GM12878 (cell line): ENCODE data around the gene JMJD4. TPM values are rescaled to one million over a fixed set of nuclear protein-coding genes. Genes with fewer than 3 reads are reported as not detected.

Experiments
- ATAC-seq: fragments of 200-7000 bp; cut with Tn5 transposase; 3 replicates; pipeline ENCODE4 v1.9.1; 2020; ENCODE audit warnings: mild to moderate bottlenecking, moderate library complexity
- BruUV-seq: library from RNA; stranded (reverse); fragments of 400-500 nt; replicated peaks from 2 replicates; lab custom pipeline; 2021; lab: Mats Ljungman, UMichigan
- CTCF ChIA-PET: fragments of 300-600 bp; sonication (Branson Sonifier 250); formaldehyde crosslinking; extraction: SDS; loops from one replicate; lab custom pipeline; 2021; ENCODE audit warnings: inconsistent platforms; lab: Yijun Ruan, JAX
- POLR2A ChIA-PET: fragments of 350-600 bp; formaldehyde crosslinking; extraction: SDS; loops from one replicate; lab custom pipeline; 2021; ENCODE audit warnings: inconsistent platforms; lab: Charles Lee
- RAD21 ChIA-PET: fragments of 300-600 bp; sonication (Branson Sonifier 250); formaldehyde crosslinking; loops from one replicate; lab custom pipeline; 2023; ENCODE audit warnings: antibody characterized with exemption; ENCODE audit not compliant: unreplicated experiment; lab: Charles Lee
- SMC1A ChIA-PET: fragments of 300-600 bp; sonication (Branson Sonifier 250); formaldehyde crosslinking; loops from one replicate; lab custom pipeline; 2023; ENCODE audit not compliant: unreplicated experiment, uncharacterized antibody; lab: Charles Lee
- DNase-seq: peaks from one replicate; pipeline ENCODE4 v3.0.0-alpha.2; 2011; ENCODE audit warnings: low read depth, low spot score
- FAIRE-seq: peaks from 3 replicates; lab custom pipeline; 2011; peaks lifted over from hg19 to GRCh38; lab: Jason Lieb, UNC
- H2AFZ ChIP-seq: 2 replicates; pipeline ENCODE4 v1.6.0; 2011; ENCODE audit warnings: low read depth, low read length, control low read depth; ENCODE audit not compliant: control insufficient read depth
- H3K27ac ChIP-seq: 2 replicates; pipeline ENCODE4 v1.5.1; 2011; ENCODE audit warnings: control low read depth; ENCODE audit not compliant: control insufficient read depth, insufficient read depth
- H3K27me3 ChIP-seq, 2 experiments: replicated peaks in 1 of 2; 2 replicates each; pipeline versions ENCODE4 v1.6.0 to v1.6.1; 2011; ENCODE audit warnings: low read length in 1 of 2; ENCODE audit not compliant: control insufficient read depth in 2 of 2, insufficient read depth in 2 of 2
- H3K36me3 ChIP-seq, 2 experiments: 2 replicates each; pipeline ENCODE4 v1.5.1; 2011; ENCODE audit warnings: low read length in 1 of 2; ENCODE audit not compliant: control insufficient read depth in 2 of 2, insufficient read depth in 2 of 2
- H3K4me1 ChIP-seq: 2 replicates; pipeline ENCODE4 v1.6.1; 2011; ENCODE audit warnings: mild to moderate bottlenecking, low read length, moderate library complexity, mixed read lengths; ENCODE audit not compliant: control insufficient read depth, insufficient read depth
- H3K4me2 ChIP-seq: 2 replicates; pipeline ENCODE4 v1.6.0; 2011; ENCODE audit warnings: control low read depth; ENCODE audit not compliant: control insufficient read depth, insufficient read depth
- H3K4me3 ChIP-seq: fragments of 200-600 bp; sonication (generic); 2 replicates; pipeline ENCODE4 v1.5.1; 2016
- H3K79me2 ChIP-seq: 2 replicates; pipeline ENCODE4 v1.6.0; 2011; ENCODE audit warnings: low read length; ENCODE audit not compliant: control insufficient read depth, insufficient read depth
- H3K9ac ChIP-seq: 2 replicates; pipeline ENCODE4 v1.8.0; 2011; ENCODE audit warnings: low read length, control low read depth, mixed read lengths; ENCODE audit not compliant: control insufficient read depth, insufficient read depth
- H3K9me3 ChIP-seq: replicated peaks from 3 replicates; pipeline ENCODE4 v1.5.1; 2011; ENCODE audit warnings: mild to moderate bottlenecking, low read length; ENCODE audit not compliant: control insufficient read depth, insufficient read depth
- H4K20me1 ChIP-seq: 2 replicates; pipeline ENCODE4 v1.6.0; 2011; ENCODE audit not compliant: control insufficient read depth, insufficient read depth
- EP300 ChIP-seq, 2 experiments: fragments of 150-350 bp in 1 of 2; IDR thresholded peaks; 2 replicates each; pipeline ENCODE4 v1.6.1; 2011 to 2012; ENCODE audit warnings: low read depth in 2 of 2, low read length in 2 of 2, borderline replicate concordance in 1 of 2, improper control_type of control experiment in 1 of 2, inconsistent platforms in 1 of 2; ENCODE audit not compliant: control insufficient read depth in 1 of 2
- IKZF2 ChIP-seq, 2 experiments: fragments of 450-650 bp; IDR thresholded peaks; 2 replicates each; pipeline ENCODE4 v1.6.1; 2017; ENCODE audit warnings: mild to moderate bottlenecking in 2 of 2, moderate library complexity in 2 of 2
- JUNB ChIP-seq: IDR thresholded peaks from 2 replicates; pipeline ENCODE4 v1.6.1; 2016; ENCODE audit warnings: antibody characterized with exemption, mild to moderate bottlenecking
- JUND ChIP-seq: IDR thresholded peaks from 2 replicates; pipeline ENCODE4 v1.6.1; 2012; ENCODE audit warnings: low read depth, mild to moderate bottlenecking, low read length, improper control_type of control experiment, moderate library complexity
- KAT2A ChIP-seq: conservative IDR thresholded peaks from 2 replicates; pipeline ENCODE4 v1.6.1; 2011; ENCODE audit warnings: low read depth, low read length; ENCODE audit not compliant: control insufficient read depth
- MTA2 ChIP-seq: fragments of 450-650 bp; IDR thresholded peaks from 2 replicates; pipeline ENCODE4 v1.6.1; 2016; ENCODE audit warnings: low read depth, mild to moderate bottlenecking, moderate library complexity
- PAX8 ChIP-seq: fragments of 450-650 bp; IDR thresholded peaks from 2 replicates; pipeline ENCODE4 v1.6.1; 2017; ENCODE audit warnings: mild to moderate bottlenecking, moderate library complexity
- POU2F2 ChIP-seq: IDR thresholded peaks from 3 replicates; pipeline ENCODE4 v1.6.1; 2011; ENCODE audit warnings: low read depth, mild to moderate bottlenecking, low read length, borderline replicate concordance
- RUNX3 ChIP-seq: IDR thresholded peaks from 2 replicates; pipeline ENCODE4 v1.6.1; 2012; ENCODE audit warnings: low read length, inconsistent platforms
- STAT1 ChIP-seq: fragments of 450-650 bp; conservative IDR thresholded peaks from 2 replicates; pipeline ENCODE4 v1.6.1; 2014; ENCODE audit warnings: antibody characterized with exemption, mild to moderate bottlenecking
- TCF7 ChIP-seq: IDR thresholded peaks from 2 replicates; pipeline ENCODE4 v1.6.1; 2014; ENCODE audit warnings: antibody characterized with exemption, borderline replicate concordance
- YY1 ChIP-seq: IDR thresholded peaks from 2 replicates; pipeline ENCODE4 v1.6.1; 2011; ENCODE audit warnings: low read depth, mild to moderate bottlenecking, low read length
- ZBTB33 ChIP-seq: fragments of 450-650 bp; IDR thresholded peaks from 2 replicates; pipeline ENCODE4 v1.6.1; 2017; ENCODE audit warnings: mild to moderate bottlenecking
- ZNF24 ChIP-seq: fragments of 450-650 bp; IDR thresholded peaks from 2 replicates; pipeline ENCODE4 v1.6.1; 2017; ENCODE audit warnings: antibody characterized with exemption, mild to moderate bottlenecking
- WGBS: methylation state at CpG from one replicate; pipeline ENCODE4 v1.1.6; 2016; ENCODE audit warnings: low lambda C conversion rate; ENCODE audit not compliant: insufficient replicate concordance, insufficient coverage; ENCODE audit errors: missing lambda C conversion rate; 5-methylcytosine and 5-hydroxymethylcytosine counted together
- in situ Hi-C: fragments of 300-500 bp; cut with MboI; formaldehyde crosslinking; loops from 9 replicates; pipeline ENCODE4 v1.14.3; 2018; ENCODE audit warnings: mixed read lengths
- intact Hi-C: fragments of 100-400 bp; cut with micrococcal nuclease; formaldehyde crosslinking; loops from one replicate; pipeline ENCODE4 v1.14.2; 2022; ENCODE audit not compliant: unreplicated experiment
- polyA plus RNA-seq, 11 experiments: library from polyadenylated mRNA; depleted of rRNA in 4 of 11; unstranded in 6 of 11; stranded (reverse) in 5 of 11; fragments of >200 nt; fragmentation: Nextera tagmentation in 4 of 11; fragmentation: Illumina TruSeq in 1 of 11; extraction: Ambion mirVana in 4 of 11; extraction: Trizol in 1 of 11; gene quantifications; 1 replicate in 1 of 11; 2 replicates in 10 of 11; pipeline versions ENCODE4 v1.2.1 to v1.2.3, GENCODE V29; 2011 to 2016; ENCODE audit warnings: inconsistent platforms in 2 of 11, missing spikeins in 2 of 11, low read depth in 1 of 11
- total RNA-seq, 4 experiments: library from RNA; depleted of rRNA in 3 of 4; stranded (reverse); fragments of >200 nt in 3 of 4; fragmentation: Illumina TruSeq in 1 of 4; extraction: Trizol in 1 of 4; gene quantifications; 2 replicates each; pipeline versions ENCODE4 v1.2.1 to v1.2.3, GENCODE V29; 2013 to 2021
- TF ChIP-seq, protein P1 (sequence below): fragments of 450-650 bp; IDR thresholded peaks from 2 replicates; pipeline ENCODE4 v1.6.1; 2018; ENCODE audit warnings: mild to moderate bottlenecking, low read depth, moderate library complexity; ENCODE audit not compliant: partially characterized antibody
- TF ChIP-seq, protein P2 (sequence below): fragments of 450-650 bp; IDR thresholded peaks from 2 replicates; pipeline ENCODE4 v1.6.1; 2016; ENCODE audit warnings: mild to moderate bottlenecking, moderate library complexity, borderline replicate concordance

JMJD4 gene
- total and polyA plus RNA-seq, 10 of the 15 experiments (the other 5 are each of a cell fraction or from before 2014, with no cell fraction given): 0.89 to 38.3 (median 18.4) TPM

- Histone ChIP-seq H3K79me2 (no peaks in the 10 kb centered on the region), H3K9me3 (peaks cover 5% of the 10 kb centered on the region; the same call in 2 of the 3 replicates), H3K4me3 (no peak overlapping the region), H4K20me1 (no peaks in the 10 kb centered on the region), H3K27me3 (no peaks in the 10 kb centered on the region), H3K4me1 (peaks cover 14% of the 10 kb centered on the region), H3K27ac (no peak overlapping the region), H3K4me2 (peak overlapping the region; percentile 33; the same call in 1 of the 2 replicates), H3K9ac (no peak overlapping the region), H2AFZ (no peak overlapping the region), H3K36me3 (no peaks in the 10 kb centered on the region; a peak in 2 of 4 replicates)
- POLR2A ChIA-PET: no interaction called here
- DNase-seq (peak; percentile 30), ATAC-seq (no peak), FAIRE-seq (no peak)
- in situ Hi-C loops (no loop called here), intact Hi-C loops (loop anchor here (5.0 to 10.0 kb wide), 2 partner anchors 165 to 242 kb away; partner anchors contain the start of gene ZNF678)
- BruUV-seq: no TSS peak
- RAD21 ChIA-PET: no interaction called here
- 71% methylated on average over 6 of the region's 6 CpGs for whole genome bisulfite sequencing
- CTCF ChIA-PET: no interaction called here
- SMC1A ChIA-PET: no interaction called here
- no peak for TF ChIP-seq MTA2
- TF ChIP-seq ZBTB33: no peak
- 0 out of 4 replicates have a peak, but pooled peaks of 1 of the 2 experiments have one; percentile 26 for TF ChIP-seq IKZF2 (IDR thresholded peaks at IDR 0.05)
- TF ChIP-seq TCF7: no peak
- peak; percentile 46; the same call in 1 of the 3 replicates for TF ChIP-seq POU2F2
- TF ChIP-seq, protein P1, sequence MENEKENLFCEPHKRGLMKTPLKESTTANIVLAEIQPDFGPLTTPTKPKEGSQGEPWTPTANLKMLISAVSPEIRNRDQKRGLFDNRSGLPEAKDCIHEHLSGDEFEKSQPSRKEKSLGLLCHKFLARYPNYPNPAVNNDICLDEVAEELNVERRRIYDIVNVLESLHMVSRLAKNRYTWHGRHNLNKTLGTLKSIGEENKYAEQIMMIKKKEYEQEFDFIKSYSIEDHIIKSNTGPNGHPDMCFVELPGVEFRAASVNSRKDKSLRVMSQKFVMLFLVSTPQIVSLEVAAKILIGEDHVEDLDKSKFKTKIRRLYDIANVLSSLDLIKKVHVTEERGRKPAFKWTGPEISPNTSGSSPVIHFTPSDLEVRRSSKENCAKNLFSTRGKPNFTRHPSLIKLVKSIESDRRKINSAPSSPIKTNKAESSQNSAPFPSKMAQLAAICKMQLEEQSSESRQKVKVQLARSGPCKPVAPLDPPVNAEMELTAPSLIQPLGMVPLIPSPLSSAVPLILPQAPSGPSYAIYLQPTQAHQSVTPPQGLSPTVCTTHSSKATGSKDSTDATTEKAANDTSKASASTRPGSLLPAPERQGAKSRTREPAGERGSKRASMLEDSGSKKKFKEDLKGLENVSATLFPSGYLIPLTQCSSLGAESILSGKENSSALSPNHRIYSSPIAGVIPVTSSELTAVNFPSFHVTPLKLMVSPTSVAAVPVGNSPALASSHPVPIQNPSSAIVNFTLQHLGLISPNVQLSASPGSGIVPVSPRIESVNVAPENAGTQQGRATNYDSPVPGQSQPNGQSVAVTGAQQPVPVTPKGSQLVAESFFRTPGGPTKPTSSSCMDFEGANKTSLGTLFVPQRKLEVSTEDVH: no peak
- peak; percentile 34; the same call in 1 of the 2 replicates for TF ChIP-seq RUNX3
- TF ChIP-seq, protein P2, sequence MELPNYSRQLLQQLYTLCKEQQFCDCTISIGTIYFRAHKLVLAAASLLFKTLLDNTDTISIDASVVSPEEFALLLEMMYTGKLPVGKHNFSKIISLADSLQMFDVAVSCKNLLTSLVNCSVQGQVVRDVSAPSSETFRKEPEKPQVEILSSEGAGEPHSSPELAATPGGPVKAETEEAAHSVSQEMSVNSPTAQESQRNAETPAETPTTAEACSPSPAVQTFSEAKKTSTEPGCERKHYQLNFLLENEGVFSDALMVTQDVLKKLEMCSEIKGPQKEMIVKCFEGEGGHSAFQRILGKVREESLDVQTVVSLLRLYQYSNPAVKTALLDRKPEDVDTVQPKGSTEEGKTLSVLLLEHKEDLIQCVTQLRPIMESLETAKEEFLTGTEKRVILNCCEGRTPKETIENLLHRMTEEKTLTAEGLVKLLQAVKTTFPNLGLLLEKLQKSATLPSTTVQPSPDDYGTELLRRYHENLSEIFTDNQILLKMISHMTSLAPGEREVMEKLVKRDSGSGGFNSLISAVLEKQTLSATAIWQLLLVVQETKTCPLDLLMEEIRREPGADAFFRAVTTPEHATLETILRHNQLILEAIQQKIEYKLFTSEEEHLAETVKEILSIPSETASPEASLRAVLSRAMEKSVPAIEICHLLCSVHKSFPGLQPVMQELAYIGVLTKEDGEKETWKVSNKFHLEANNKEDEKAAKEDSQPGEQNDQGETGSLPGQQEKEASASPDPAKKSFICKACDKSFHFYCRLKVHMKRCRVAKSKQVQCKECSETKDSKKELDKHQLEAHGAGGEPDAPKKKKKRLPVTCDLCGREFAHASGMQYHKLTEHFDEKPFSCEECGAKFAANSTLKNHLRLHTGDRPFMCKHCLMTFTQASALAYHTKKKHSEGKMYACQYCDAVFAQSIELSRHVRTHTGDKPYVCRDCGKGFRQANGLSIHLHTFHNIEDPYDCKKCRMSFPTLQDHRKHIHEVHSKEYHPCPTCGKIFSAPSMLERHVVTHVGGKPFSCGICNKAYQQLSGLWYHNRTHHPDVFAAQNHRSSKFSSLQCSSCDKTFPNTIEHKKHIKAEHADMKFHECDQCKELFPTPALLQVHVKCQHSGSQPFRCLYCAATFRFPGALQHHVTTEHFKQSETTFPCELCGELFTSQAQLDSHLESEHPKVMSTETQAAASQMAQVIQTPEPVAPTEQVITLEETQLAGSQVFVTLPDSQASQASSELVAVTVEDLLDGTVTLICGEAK: no peak
- no peak for TF ChIP-seq EP300 (IDR thresholded peaks at IDR 0.05; ENCODE audit: borderline replicate concordance in 1 of 2, control insufficient read depth in 1 of 2, low read depth in 2 of 2, low read length in 2 of 2)
- no peak for TF ChIP-seq KAT2A
- TF ChIP-seq JUNB: no peak
- no peak for TF ChIP-seq PAX8
- no peak for TF ChIP-seq STAT1
- TF ChIP-seq ZNF24: no peak
- no peak for TF ChIP-seq YY1
- no peak for TF ChIP-seq JUND
Observed at GRCh38 chr1:227726924-227727599, 8.0 kb downstream of the JMJD4 start.
